T-cell (primary cell): Measurements from ENCODE around the gene AGMO. TPM values are rescaled to one million over a fixed set of nuclear protein-coding genes. Genes with fewer than 3 reads are reported as not detected.

Source experiments
- ATAC-seq, 4 experiments: fragments of 200-7000 bp in 3 of 4; fragments of 150-1000 bp in 1 of 4; cut with Tn5 transposase; replicated peaks in 1 of 4; 1 replicate in 3 of 4; 2 replicates in 1 of 4; pipeline ENCODE4 v1.10.0; 2021; ENCODE audit warnings: moderate library complexity in 3 of 4, mild to moderate bottlenecking in 2 of 4, moderate number of reproducible peaks in 1 of 4
- CTCF ChIA-PET, 2 donors: fragments of 300-600 bp; sonication (Branson Sonifier 250); formaldehyde crosslinking; loops; one replicate each; lab custom pipeline; 2022; ENCODE audit warnings: antibody characterized with exemption in 2 of 2; lab: Charles Lee
- POLR2A ChIA-PET, 2 donors: fragments of 300-600 bp; sonication (Branson Sonifier 250); formaldehyde crosslinking; loops; one replicate each; lab custom pipeline; 2022; ENCODE audit warnings: antibody characterized with exemption in 2 of 2; lab: Charles Lee
- DNase-seq, 35 experiments: peaks; one replicate each; pipeline versions ENCODE4 v3.0.0 to v3.0.0-alpha.2; 2013 to 2023
- H3K27ac ChIP-seq: one replicate; pipeline ENCODE4 v1.5.1; 2013; ENCODE audit warnings: low read length
- H3K27me3 ChIP-seq, 2 experiments: replicated peaks in 1 of 2; 1 replicate in 1 of 2; 2 replicates in 1 of 2; pipeline versions ENCODE4 v1.6.1 to v1.7.0; 2013; ENCODE audit warnings: low read length in 1 of 2, mixed read lengths in 1 of 2; ENCODE audit not compliant: control insufficient read depth in 2 of 2, insufficient read depth in 2 of 2; ENCODE audit errors: extremely low read depth in 1 of 2
- H3K36me3 ChIP-seq, 2 donors: 1 replicate in 1 of 2; 2 replicates in 1 of 2; pipeline versions ENCODE4 v1.6.1 to v1.7.0; 2013; ENCODE audit warnings: low read length in 1 of 2; ENCODE audit not compliant: control insufficient read depth in 2 of 2, insufficient read depth in 1 of 2; ENCODE audit errors: extremely low read depth in 1 of 2
- H3K4me1 ChIP-seq, 2 experiments: 1 replicate in 1 of 2; 2 replicates in 1 of 2; pipeline versions ENCODE4 v1.6.1 to v1.7.0; 2013; ENCODE audit warnings: low read length in 2 of 2, mixed read lengths in 1 of 2; ENCODE audit not compliant: insufficient read depth in 2 of 2, control insufficient read depth in 1 of 2; ENCODE audit errors: extremely low read depth in 1 of 2
- H3K4me3 ChIP-seq, 2 donors: 1 replicate in 1 of 2; 2 replicates in 1 of 2; pipeline versions ENCODE4 v1.5.1 to v1.7.0; 2013; ENCODE audit warnings: mild to moderate bottlenecking in 2 of 2, low read length in 1 of 2, moderate library complexity in 1 of 2; ENCODE audit not compliant: control insufficient read depth in 1 of 2; ENCODE audit errors: extremely low read depth in 1 of 2
- H3K9me3 ChIP-seq: 2 replicates; pipeline ENCODE4 v1.7.0; 2013
- H3K27ac Mint-ChIP-seq, 2 donors: one replicate each; pipeline ENCODE4 v1.8.0; 2020 to 2021; ENCODE audit warnings: mild to moderate bottlenecking in 2 of 2, mixed read lengths in 2 of 2
- H3K27me3 Mint-ChIP-seq, 2 donors: one replicate each; pipeline ENCODE4 v1.8.0; 2021 to 2022; ENCODE audit warnings: mixed read lengths in 2 of 2
- H3K36me3 Mint-ChIP-seq: one replicate; pipeline ENCODE4 v1.8.0; 2021; ENCODE audit warnings: mixed read lengths
- H3K4me1 Mint-ChIP-seq, 3 donors: one replicate each; pipeline ENCODE4 v1.8.0; 2020 to 2022; ENCODE audit warnings: mixed read lengths in 3 of 3, mild to moderate bottlenecking in 1 of 3
- H3K4me3 Mint-ChIP-seq, 3 donors: one replicate each; pipeline ENCODE4 v1.8.0; 2020 to 2022; ENCODE audit warnings: mild to moderate bottlenecking in 3 of 3, mixed read lengths in 3 of 3, moderate library complexity in 3 of 3
- H3K9me3 Mint-ChIP-seq, 3 donors: one replicate each; pipeline ENCODE4 v1.8.0; 2020 to 2022; ENCODE audit warnings: mixed read lengths in 3 of 3
- WGBS: methylation state at CpG from one replicate; pipeline ENCODE4 v1.1.5; 2013; ENCODE audit warnings: missing lambda C conversion rate; ENCODE audit not compliant: insufficient coverage; 5-methylcytosine and 5-hydroxymethylcytosine counted together
- total RNA-seq, 35 experiments: library from RNA in 6 of 35; stranded (reverse) in 6 of 35; fragments of 120-200 nt in 1 of 35; gene quantifications; one replicate each; pipeline versions ENCODE4 v1.2.1 to v1.2.4 and lab custom pipeline; 2013 to 2026

AGMO gene
- total RNA-seq, 5 donors from 2014 or later (not counting 1 experiment from before 2014, with no cell fraction given): not detected

GRCh38 chr7:15503603-15504290 is 58.1 kb downstream of the AGMO start:
- no CpG with 5 or more reads among the region's 3 CpGs for WGBS
- CTCF ChIA-PET: no interaction called here
- Histone ChIP-seq H3K27me3 (no peaks in the 10 kb centered on the region), H3K36me3 (no peaks in the 10 kb centered on the region), H3K4me1 (no peaks in the 10 kb centered on the region), H3K4me3 (no peak overlapping the region), H3K27ac (no peak overlapping the region), H3K9me3 (no peaks in the 10 kb centered on the region)
- Mint-ChIP-seq H3K4me3 (no peak overlapping the region), H3K4me1 (no peaks in the 10 kb centered on the region), H3K36me3 (no peaks in the 10 kb centered on the region), H3K27ac (no peak overlapping the region), H3K9me3 (peaks cover 3 to 16% (median 7%) of the 10 kb centered on the region in 3 donors), H3K27me3 (no peaks in the 10 kb centered on the region)
- DNase-seq: no peak
- POLR2A ChIA-PET: no interaction called here
- ATAC-seq: no peak

- DNase-seq (no peak), ATAC-seq (no peak)
- ChIA-PET CTCF (no interaction called here), POLR2A (no interaction called here)
- no peaks in the 10 kb centered on the region for H3K27me3 Mint-ChIP-seq
- no peaks in the 10 kb centered on the region for H3K4me1 Mint-ChIP-seq
- no peaks in the 10 kb centered on the region for H3K27me3 ChIP-seq
- H3K9me3 Mint-ChIP-seq: peaks cover 2 to 25% (median 4%) of the 10 kb centered on the region in 3 donors
- H3K4me1 ChIP-seq: no peaks in the 10 kb centered on the region
- no peaks in the 10 kb centered on the region for H3K36me3 ChIP-seq
- no CpG with 5 or more reads among the region's 4 CpGs for WGBS
- no peak overlapping the region for H3K27ac ChIP-seq
- no peaks in the 10 kb centered on the region for H3K9me3 ChIP-seq
- no peaks in the 10 kb centered on the region for H3K36me3 Mint-ChIP-seq
- no peak overlapping the region for H3K4me3 Mint-ChIP-seq
- H3K27ac Mint-ChIP-seq: no peak overlapping the region
- H3K4me3 ChIP-seq: no peak overlapping the region
Measured at GRCh38 chr7:15498465-15498864, 63.4 kb downstream of the AGMO start.

- Mint-ChIP-seq H3K27ac (no peak overlapping the region), H3K27me3 (no peaks in the 10 kb centered on the region), H3K4me1 (no peaks in the 10 kb centered on the region), H3K4me3 (no peak overlapping the region), H3K9me3 (peaks cover 0 to 16% (median 7%) of the 10 kb centered on the region in 3 donors), H3K36me3 (no peaks in the 10 kb centered on the region)
- ATAC-seq: no peak
- ChIA-PET POLR2A (interaction anchor here (0.6 kb wide), 2 partner anchors 86 to 96 kb away, joined by 3 to 4 read pairs; no protein-coding TSS in a partner anchor), CTCF (no interaction called here)
- Histone ChIP-seq H3K4me1 (no peaks in the 10 kb centered on the region), H3K27me3 (no peaks in the 10 kb centered on the region), H3K27ac (no peak overlapping the region), H3K36me3 (no peaks in the 10 kb centered on the region), H3K9me3 (no peaks in the 10 kb centered on the region), H3K4me3 (no peak overlapping the region)
- DNase-seq: no peak
- no CpG with 5 or more reads among the region's 2 CpGs for WGBS
Measured at GRCh38 chr7:15495170-15495569, 66.6 kb downstream of the AGMO start.

- POLR2A ChIA-PET: interaction anchor here in 1 of 2 donors (0.6 kb wide), 1 partner anchor 86 kb away, joined by 3 read pairs; no protein-coding TSS in a partner anchor
- no peaks in the 10 kb centered on the region for H3K27me3 Mint-ChIP-seq
- Histone ChIP-seq H3K9me3 (no peaks in the 10 kb centered on the region), H3K27me3 (no peaks in the 10 kb centered on the region), H3K4me3 (no peak overlapping the region), H3K4me1 (no peaks in the 10 kb centered on the region), H3K36me3 (no peaks in the 10 kb centered on the region), H3K27ac (no peak overlapping the region)
- no CpG with 5 or more reads among the region's 2 CpGs for WGBS
- no peak overlapping the region for H3K27ac Mint-ChIP-seq
- no peak overlapping the region for H3K4me3 Mint-ChIP-seq
- CTCF ChIA-PET: no interaction called here
- H3K9me3 Mint-ChIP-seq: peaks cover 0 to 16% (median 8%) of the 10 kb centered on the region in 3 donors
- ATAC-seq (no peak), DNase-seq (no peak)
- H3K36me3 Mint-ChIP-seq: no peaks in the 10 kb centered on the region
- no peaks in the 10 kb centered on the region for H3K4me1 Mint-ChIP-seq
Measured at GRCh38 chr7:15494711-15495110, 67.1 kb downstream of the AGMO start.

- Mint-ChIP-seq H3K9me3 (peaks cover 5 to 13% (median 11%) of the 10 kb centered on the region in 3 donors), H3K4me3 (no peak overlapping the region), H3K36me3 (no peaks in the 10 kb centered on the region), H3K27ac (no peak overlapping the region), H3K4me1 (no peaks in the 10 kb centered on the region), H3K27me3 (no peaks in the 10 kb centered on the region)
- H3K4me1 ChIP-seq: no peaks in the 10 kb centered on the region
- H3K27ac ChIP-seq: no peak overlapping the region
- no peak for DNase-seq
- WGBS: no CpG with 5 or more reads among the region's 2 CpGs
- no peak for ATAC-seq
- H3K4me3 ChIP-seq: no peak overlapping the region
- CTCF ChIA-PET: no interaction called here
- POLR2A ChIA-PET: no interaction called here
- H3K27me3 ChIP-seq: no peaks in the 10 kb centered on the region
- no peaks in the 10 kb centered on the region for H3K36me3 ChIP-seq
- H3K9me3 ChIP-seq: no peaks in the 10 kb centered on the region
Measured at GRCh38 chr7:15491361-15491760, 70.5 kb downstream of the AGMO start.

GRCh38 chr7:15490291-15490690 is 71.5 kb downstream of the AGMO start:
- Histone ChIP-seq H3K4me1 (no peaks in the 10 kb centered on the region), H3K9me3 (no peaks in the 10 kb centered on the region), H3K4me3 (no peak overlapping the region), H3K27me3 (no peaks in the 10 kb centered on the region), H3K36me3 (no peaks in the 10 kb centered on the region), H3K27ac (no peak overlapping the region)
- Mint-ChIP-seq H3K4me3 (no peak overlapping the region), H3K36me3 (no peaks in the 10 kb centered on the region), H3K27me3 (no peaks in the 10 kb centered on the region), H3K4me1 (no peaks in the 10 kb centered on the region), H3K9me3 (peaks cover 7 to 12% (median 11%) of the 10 kb centered on the region in 3 donors), H3K27ac (no peak overlapping the region)
- CTCF ChIA-PET: no interaction called here
- no CpG with 5 or more reads among the region's 1 CpG for WGBS
- POLR2A ChIA-PET: no interaction called here
- ATAC-seq (no peak), DNase-seq (no peak)
